ENCODE results near the gene MIDN.

DNA sequence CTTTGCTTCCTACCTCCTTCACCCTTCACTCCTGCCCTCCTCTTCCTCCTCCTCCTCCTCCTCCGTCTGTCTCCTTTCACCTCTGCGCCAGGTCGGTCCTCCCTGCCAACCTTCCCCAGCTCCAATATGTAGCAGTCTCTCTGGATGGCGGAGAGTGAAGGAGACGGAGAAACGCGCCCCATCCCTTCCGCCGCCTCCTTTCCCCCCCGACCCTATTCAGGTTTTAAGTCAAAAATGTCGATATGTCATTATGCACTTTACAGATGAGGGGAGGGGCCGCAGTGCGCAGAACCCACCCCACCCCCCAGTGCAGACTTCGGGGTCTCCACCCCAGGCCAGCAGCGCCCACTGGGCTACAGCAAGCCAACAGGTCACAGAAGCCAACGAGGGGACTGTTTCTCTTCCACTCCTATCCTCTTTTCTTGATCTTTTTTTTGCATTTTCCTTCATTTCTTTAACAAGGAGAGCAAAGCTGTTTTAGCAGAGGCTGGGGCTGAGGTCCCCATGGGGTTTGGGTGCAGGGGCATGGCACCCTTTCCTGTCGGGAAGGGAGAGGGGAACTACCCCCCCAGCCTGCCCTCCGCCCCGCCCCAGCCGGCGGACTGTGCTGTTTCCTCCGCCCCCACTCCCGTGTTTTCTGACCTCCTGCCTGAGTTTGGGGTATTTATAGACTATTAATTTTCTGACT lies 9.2 kb downstream of the MIDN start:
- TF ChIP-seq, protein P1, sequence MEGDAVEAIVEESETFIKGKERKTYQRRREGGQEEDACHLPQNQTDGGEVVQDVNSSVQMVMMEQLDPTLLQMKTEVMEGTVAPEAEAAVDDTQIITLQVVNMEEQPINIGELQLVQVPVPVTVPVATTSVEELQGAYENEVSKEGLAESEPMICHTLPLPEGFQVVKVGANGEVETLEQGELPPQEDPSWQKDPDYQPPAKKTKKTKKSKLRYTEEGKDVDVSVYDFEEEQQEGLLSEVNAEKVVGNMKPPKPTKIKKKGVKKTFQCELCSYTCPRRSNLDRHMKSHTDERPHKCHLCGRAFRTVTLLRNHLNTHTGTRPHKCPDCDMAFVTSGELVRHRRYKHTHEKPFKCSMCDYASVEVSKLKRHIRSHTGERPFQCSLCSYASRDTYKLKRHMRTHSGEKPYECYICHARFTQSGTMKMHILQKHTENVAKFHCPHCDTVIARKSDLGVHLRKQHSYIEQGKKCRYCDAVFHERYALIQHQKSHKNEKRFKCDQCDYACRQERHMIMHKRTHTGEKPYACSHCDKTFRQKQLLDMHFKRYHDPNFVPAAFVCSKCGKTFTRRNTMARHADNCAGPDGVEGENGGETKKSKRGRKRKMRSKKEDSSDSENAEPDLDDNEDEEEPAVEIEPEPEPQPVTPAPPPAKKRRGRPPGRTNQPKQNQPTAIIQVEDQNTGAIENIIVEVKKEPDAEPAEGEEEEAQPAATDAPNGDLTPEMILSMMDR (IDR thresholded peaks at IDR 0.05): no peak
- no peak for TF ChIP-seq POLR2AphosphoS5 (IDR thresholded peaks at IDR 0.05; ENCODE audit: low read depth, low read length)

Data from Panc1 (cell line).